SK-N-SH (cell line): ENCODE data around the gene FHOD3.

Source experiments
- YY1 ChIP-seq: IDR thresholded peaks from 2 replicates; pipeline ENCODE4 v1.4.0; 2012; ENCODE audit warnings: low read depth, mild to moderate bottlenecking
- TF ChIP-seq, protein P1 (sequence below): fragments of 200-600 bp; sonication (generic); IDR thresholded peaks from 2 replicates; pipeline ENCODE4 v1.6.1; 2017; ENCODE audit warnings: antibody characterized with exemption, mild to moderate bottlenecking, moderate library complexity

DNA sequence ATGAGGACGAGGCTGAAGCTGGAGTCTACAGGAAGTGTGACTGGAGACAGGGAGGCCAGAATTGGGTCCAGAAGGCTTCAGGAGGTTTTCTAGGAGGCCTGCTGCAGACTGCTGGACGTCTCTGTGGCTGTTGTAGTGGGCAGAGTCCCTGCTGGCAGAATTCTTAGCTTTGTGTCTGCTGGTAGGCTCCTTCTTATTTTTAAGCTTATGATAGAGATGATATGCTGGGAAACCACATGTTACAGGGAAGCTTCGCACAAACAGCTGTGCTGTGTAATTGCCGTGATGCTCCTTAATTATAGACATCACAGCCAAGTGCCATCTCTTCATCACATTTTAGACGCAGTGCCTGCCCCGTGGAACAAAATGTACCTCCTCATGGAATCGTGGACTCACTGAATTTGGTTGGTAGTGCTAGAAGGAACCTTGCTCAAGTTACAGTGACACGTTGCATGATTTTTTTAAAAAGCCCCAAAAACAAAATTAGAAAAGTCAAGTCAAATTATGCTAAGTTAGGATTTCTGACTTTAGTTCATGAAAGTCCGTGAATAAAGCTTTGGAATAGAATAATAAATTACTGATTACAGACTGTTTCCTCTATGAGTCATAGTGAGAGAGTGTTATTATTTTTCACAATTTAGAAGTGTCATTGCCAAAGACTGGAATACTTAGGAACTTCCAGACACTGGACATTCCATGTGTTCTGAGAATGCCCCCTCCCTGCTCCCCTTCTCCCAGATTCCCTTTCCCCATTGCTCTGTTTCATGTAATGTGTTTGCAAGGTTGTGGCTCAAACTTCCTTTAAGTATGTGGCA, 144.1 kb downstream of the FHOD3 start:
- no peak for TF ChIP-seq YY1
- TF ChIP-seq, protein P1, sequence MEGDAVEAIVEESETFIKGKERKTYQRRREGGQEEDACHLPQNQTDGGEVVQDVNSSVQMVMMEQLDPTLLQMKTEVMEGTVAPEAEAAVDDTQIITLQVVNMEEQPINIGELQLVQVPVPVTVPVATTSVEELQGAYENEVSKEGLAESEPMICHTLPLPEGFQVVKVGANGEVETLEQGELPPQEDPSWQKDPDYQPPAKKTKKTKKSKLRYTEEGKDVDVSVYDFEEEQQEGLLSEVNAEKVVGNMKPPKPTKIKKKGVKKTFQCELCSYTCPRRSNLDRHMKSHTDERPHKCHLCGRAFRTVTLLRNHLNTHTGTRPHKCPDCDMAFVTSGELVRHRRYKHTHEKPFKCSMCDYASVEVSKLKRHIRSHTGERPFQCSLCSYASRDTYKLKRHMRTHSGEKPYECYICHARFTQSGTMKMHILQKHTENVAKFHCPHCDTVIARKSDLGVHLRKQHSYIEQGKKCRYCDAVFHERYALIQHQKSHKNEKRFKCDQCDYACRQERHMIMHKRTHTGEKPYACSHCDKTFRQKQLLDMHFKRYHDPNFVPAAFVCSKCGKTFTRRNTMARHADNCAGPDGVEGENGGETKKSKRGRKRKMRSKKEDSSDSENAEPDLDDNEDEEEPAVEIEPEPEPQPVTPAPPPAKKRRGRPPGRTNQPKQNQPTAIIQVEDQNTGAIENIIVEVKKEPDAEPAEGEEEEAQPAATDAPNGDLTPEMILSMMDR, result no peak
